SK-N-SH treated with all-trans-retinoic acid at 6 μM for 48 hours (cell line): ENCODE results near the gene TNKS2.

Source experiments
- ATAC-seq: fragments of 200-7000 bp; cut with Tn5 transposase; 3 replicates; pipeline ENCODE4 v1.9.1; 2020; ENCODE audit warnings: mild to moderate bottlenecking, moderate library complexity
- BACH2 ChIP-seq: fragments of 250-450 bp; sonication (Bioruptor Pico); IDR thresholded peaks from 2 replicates; pipeline ENCODE4 v1.9.0; 2021; ENCODE audit warnings: mild to moderate bottlenecking, borderline replicate concordance
- CREB5 ChIP-seq: fragments of 250-450 bp; sonication (Bioruptor Pico); IDR thresholded peaks from 2 replicates; pipeline ENCODE4 v1.5.1; 2020; ENCODE audit warnings: low read depth, mild to moderate bottlenecking, moderate library complexity
- CSDC2 ChIP-seq: fragments of 250-450 bp; sonication (Bioruptor Pico); IDR thresholded peaks from 2 replicates; pipeline ENCODE4 v1.5.0; 2020; ENCODE audit warnings: mild to moderate bottlenecking, moderate library complexity
- ESRRG ChIP-seq: fragments of 250-450 bp; sonication (Bioruptor Pico); IDR thresholded peaks from 2 replicates; pipeline ENCODE4 v1.6.1; 2021; ENCODE audit warnings: mild to moderate bottlenecking
- GLIS3 ChIP-seq: fragments of 250-450 bp; sonication (Bioruptor Pico); IDR thresholded peaks from 2 replicates; pipeline ENCODE4 v1.5.0; 2020; ENCODE audit warnings: mild to moderate bottlenecking, moderate library complexity
- ISL1 ChIP-seq: fragments of 250-450 bp; sonication (Bioruptor Pico); IDR thresholded peaks from 2 replicates; pipeline ENCODE4 v2.1.2; 2022; ENCODE audit warnings: mild to moderate bottlenecking, moderate library complexity
- PATZ1 ChIP-seq: fragments of 250-450 bp; sonication (Bioruptor Pico); IDR thresholded peaks from 2 replicates; pipeline ENCODE4 v1.8.0; 2020; ENCODE audit warnings: mild to moderate bottlenecking, moderate library complexity, borderline replicate concordance
- PPARA ChIP-seq: fragments of 250-450 bp; sonication (Bioruptor Pico); IDR thresholded peaks from 2 replicates; pipeline ENCODE4 v1.5.0; 2020; ENCODE audit warnings: mild to moderate bottlenecking, borderline replicate concordance
- RARB ChIP-seq: fragments of 250-450 bp; sonication (Bioruptor Pico); IDR thresholded peaks from 2 replicates; pipeline ENCODE4 v1.8.0; 2021; ENCODE audit warnings: mild to moderate bottlenecking, moderate library complexity
- SNAI2 ChIP-seq: fragments of 250-450 bp; sonication (Bioruptor Pico); IDR thresholded peaks from 2 replicates; pipeline ENCODE4 v1.5.0; 2020; ENCODE audit warnings: mild to moderate bottlenecking, moderate library complexity
- TCF4 ChIP-seq: fragments of 250-450 bp; sonication (Bioruptor Pico); IDR thresholded peaks from 2 replicates; pipeline ENCODE4 v1.8.0; 2021; ENCODE audit warnings: mild to moderate bottlenecking, moderate library complexity, borderline replicate concordance
- TOX ChIP-seq: fragments of 250-450 bp; sonication (Bioruptor Pico); IDR thresholded peaks from 2 replicates; pipeline ENCODE4 v1.8.0; 2021; ENCODE audit warnings: mild to moderate bottlenecking, moderate library complexity, borderline replicate concordance
- TSHZ2 ChIP-seq: fragments of 250-450 bp; sonication (Bioruptor Pico); IDR thresholded peaks from 2 replicates; pipeline ENCODE4 v1.5.0; 2020; ENCODE audit warnings: mild to moderate bottlenecking, moderate library complexity
- ZC3H10 ChIP-seq: fragments of 250-450 bp; sonication (Bioruptor Pico); IDR thresholded peaks from 2 replicates; pipeline ENCODE4 v1.5.1; 2021; ENCODE audit warnings: mild to moderate bottlenecking, moderate library complexity
- ZFP3 ChIP-seq: fragments of 250-450 bp; sonication (Bioruptor Pico); IDR thresholded peaks from 2 replicates; pipeline ENCODE4 v1.5.0; 2020; ENCODE audit warnings: mild to moderate bottlenecking, moderate library complexity
- ZFP30 ChIP-seq: fragments of 450-650 bp; formaldehyde crosslinking; IDR thresholded peaks from 2 replicates; pipeline ENCODE4 v1.5.0; 2022; ENCODE audit warnings: mild to moderate bottlenecking, moderate library complexity
- ZNF565 ChIP-seq: fragments of 450-650 bp; formaldehyde crosslinking; conservative IDR thresholded peaks from 2 replicates; pipeline ENCODE4 v1.5.0; 2020; ENCODE audit warnings: low read depth, mild to moderate bottlenecking, moderate library complexity
- ZNF70 ChIP-seq: fragments of 450-650 bp; formaldehyde crosslinking; IDR thresholded peaks from 2 replicates; pipeline ENCODE4 v1.5.0; 2020; ENCODE audit warnings: mild to moderate bottlenecking, moderate library complexity
- ZNF8 ChIP-seq: fragments of 450-650 bp; formaldehyde crosslinking; IDR thresholded peaks from 2 replicates; pipeline ENCODE4 v1.5.0; 2020; ENCODE audit warnings: mild to moderate bottlenecking, moderate library complexity
- TF ChIP-seq, protein P1 (sequence below): fragments of 250-450 bp; sonication (Bioruptor Pico); IDR thresholded peaks from 2 replicates; pipeline ENCODE4 v1.8.0; 2021; ENCODE audit warnings: low read depth, mild to moderate bottlenecking, moderate library complexity, borderline replicate concordance
- TF ChIP-seq, protein P2 (sequence below): fragments of 250-450 bp; sonication (Bioruptor Pico); IDR thresholded peaks from 2 replicates; pipeline ENCODE4 v1.5.1; 2021; ENCODE audit warnings: mild to moderate bottlenecking, moderate library complexity

TNKS2 gene

DNA sequence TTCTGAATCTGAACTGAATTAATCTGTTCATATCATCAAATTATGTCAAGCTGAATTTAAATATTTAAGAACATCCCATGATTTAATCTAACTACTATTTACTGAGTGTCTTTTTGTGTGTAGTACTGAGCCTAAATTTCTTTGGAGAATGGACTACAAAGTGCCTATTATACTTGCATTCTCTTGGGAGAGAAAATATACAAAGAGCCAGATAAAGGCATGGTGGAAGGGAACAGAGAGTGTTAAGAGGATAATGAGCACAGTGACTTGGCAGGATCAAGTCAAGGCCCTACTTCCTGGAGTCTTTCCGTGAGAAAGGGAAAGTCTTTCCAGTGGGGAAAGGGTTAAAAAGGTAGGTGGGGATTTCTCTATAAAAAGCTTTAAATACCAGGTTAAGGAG, 15.0 kb downstream of the TNKS2 start:
- TF ChIP-seq ZFP3 (no peak), ZFP30 (CRISPR knock-in tag) (no peak), PPARA (no peak), TOX (no peak), ZNF565 (no peak), TSHZ2 (CRISPR knock-in tag) (no peak), GLIS3 (CRISPR knock-in tag) (no peak), ZNF8 (CRISPR knock-in tag) (no peak), CSDC2 (CRISPR knock-in tag) (no peak), ZC3H10 (no peak), RARB (CRISPR knock-in tag) (no peak), ISL1 (CRISPR knock-in tag) (no peak), BACH2 (no peak), TCF4 (no peak), PATZ1 (CRISPR knock-in tag) (no peak), ESRRG (CRISPR knock-in tag) (no peak), ZNF70 (CRISPR knock-in tag) (no peak)
- TF ChIP-seq, protein P1, sequence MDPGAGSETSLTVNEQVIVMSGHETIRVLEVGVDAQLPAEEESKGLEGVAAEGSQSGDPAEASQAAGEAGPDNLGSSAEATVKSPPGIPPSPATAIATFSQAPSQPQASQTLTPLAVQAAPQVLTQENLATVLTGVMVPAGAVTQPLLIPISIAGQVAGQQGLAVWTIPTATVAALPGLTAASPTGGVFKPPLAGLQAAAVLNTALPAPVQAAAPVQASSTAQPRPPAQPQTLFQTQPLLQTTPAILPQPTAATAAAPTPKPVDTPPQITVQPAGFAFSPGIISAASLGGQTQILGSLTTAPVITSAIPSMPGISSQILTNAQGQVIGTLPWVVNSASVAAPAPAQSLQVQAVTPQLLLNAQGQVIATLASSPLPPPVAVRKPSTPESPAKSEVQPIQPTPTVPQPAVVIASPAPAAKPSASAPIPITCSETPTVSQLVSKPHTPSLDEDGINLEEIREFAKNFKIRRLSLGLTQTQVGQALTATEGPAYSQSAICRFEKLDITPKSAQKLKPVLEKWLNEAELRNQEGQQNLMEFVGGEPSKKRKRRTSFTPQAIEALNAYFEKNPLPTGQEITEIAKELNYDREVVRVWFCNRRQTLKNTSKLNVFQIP = no peak
- TF ChIP-seq, protein P2, sequence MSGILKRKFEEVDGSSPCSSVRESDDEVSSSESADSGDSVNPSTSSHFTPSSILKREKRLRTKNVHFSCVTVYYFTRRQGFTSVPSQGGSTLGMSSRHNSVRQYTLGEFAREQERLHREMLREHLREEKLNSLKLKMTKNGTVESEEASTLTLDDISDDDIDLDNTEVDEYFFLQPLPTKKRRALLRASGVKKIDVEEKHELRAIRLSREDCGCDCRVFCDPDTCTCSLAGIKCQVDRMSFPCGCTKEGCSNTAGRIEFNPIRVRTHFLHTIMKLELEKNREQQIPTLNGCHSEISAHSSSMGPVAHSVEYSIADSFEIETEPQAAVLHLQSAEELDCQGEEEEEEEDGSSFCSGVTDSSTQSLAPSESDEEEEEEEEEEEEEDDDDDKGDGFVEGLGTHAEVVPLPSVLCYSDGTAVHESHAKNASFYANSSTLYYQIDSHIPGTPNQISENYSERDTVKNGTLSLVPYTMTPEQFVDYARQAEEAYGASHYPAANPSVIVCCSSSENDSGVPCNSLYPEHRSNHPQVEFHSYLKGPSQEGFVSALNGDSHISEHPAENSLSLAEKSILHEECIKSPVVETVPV (CRISPR knock-in tag) = no peak
- ATAC-seq = no peak

DNA sequence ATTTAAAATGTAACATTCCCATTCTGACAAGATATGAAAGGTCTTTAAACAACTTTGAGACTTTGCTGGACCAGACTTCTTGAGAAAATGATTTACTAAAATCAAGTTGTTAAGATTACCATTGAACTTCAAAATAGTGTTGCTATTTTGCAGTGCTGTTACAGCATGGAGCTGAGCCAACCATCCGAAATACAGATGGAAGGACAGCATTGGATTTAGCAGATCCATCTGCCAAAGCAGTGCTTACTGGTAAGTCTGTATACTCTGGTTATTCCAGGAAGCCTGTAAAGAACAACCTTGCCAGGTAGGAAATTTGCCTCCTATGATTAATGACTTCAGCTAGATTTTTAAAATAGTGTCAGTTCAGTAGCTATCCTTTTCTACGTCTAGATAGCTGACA, 18.8 kb downstream of the TNKS2 start:
- TF ChIP-seq ZNF70 (CRISPR knock-in tag) (no peak), TSHZ2 (CRISPR knock-in tag) (no peak), TCF4 (no peak), CREB5 (CRISPR knock-in tag) (no peak), ESRRG (CRISPR knock-in tag) (no peak), ZFP3 (no peak), ISL1 (CRISPR knock-in tag) (no peak), SNAI2 (CRISPR knock-in tag) (no peak), TOX (no peak), PPARA (no peak), BACH2 (no peak), ZNF565 (no peak), ZNF8 (CRISPR knock-in tag) (no peak)
- TF ChIP-seq, protein P2 (CRISPR knock-in tag) = no peak
- no peak for ATAC-seq
